H1 (cell line): ENCODE data around the gene ADM. TPM values are rescaled to one million over a fixed set of nuclear protein-coding genes. Genes with fewer than 3 reads are reported as not detected.

Experiments
- CTCF ChIA-PET: fragments of 300-600 bp; sonication (Branson Sonifier 250); formaldehyde crosslinking; loops from one replicate; lab custom pipeline; 2021; ENCODE audit not compliant: partially characterized antibody; lab: Charles Lee
- POLR2A ChIA-PET: fragments of 300-600 bp; sonication (Branson Sonifier 250); formaldehyde crosslinking; loops from one replicate; lab custom pipeline; 2021; ENCODE audit warnings: inconsistent platforms; ENCODE audit not compliant: partially characterized antibody; lab: Charles Lee
- DNase-seq, 2 experiments: peaks; one replicate each; pipeline versions ENCODE4 v3.0.0 to v3.0.0-alpha.2; 2010 to 2022; ENCODE audit warnings: low spot score in 2 of 2, low read depth in 1 of 2, mixed read lengths in 1 of 2
- FAIRE-seq: peaks from 2 replicates; lab custom pipeline; 2011; peaks lifted over from hg19 to GRCh38; lab: Jason Lieb, UNC
- H2AFZ ChIP-seq: 2 replicates; pipeline ENCODE4 v1.8.1; 2012; ENCODE audit warnings: low read length, inconsistent platforms
- H2AK5ac ChIP-seq: 2 replicates; pipeline ENCODE4 v1.6.1; 2013; ENCODE audit warnings: low read depth, low read length
- H2BK120ac ChIP-seq: replicated peaks from 2 replicates; pipeline ENCODE3; 2013; ENCODE audit warnings: low read depth, low read length, inconsistent platforms
- H2BK12ac ChIP-seq: 2 replicates; pipeline ENCODE4 v1.6.1; 2013; ENCODE audit warnings: low read depth, low read length
- H2BK15ac ChIP-seq: 2 replicates; pipeline ENCODE4 v1.6.1; 2013; ENCODE audit warnings: low read length
- H2BK20ac ChIP-seq: 2 replicates; pipeline ENCODE4 v1.6.1; 2013; ENCODE audit warnings: low read length
- H2BK5ac ChIP-seq: 2 replicates; pipeline ENCODE4 v1.6.1; 2013; ENCODE audit warnings: low read depth, low read length
- H3K14ac ChIP-seq: 2 replicates; pipeline ENCODE4 v1.6.1; 2013; ENCODE audit warnings: inconsistent platforms; ENCODE audit not compliant: insufficient read length
- H3K18ac ChIP-seq: 2 replicates; pipeline ENCODE4 v1.6.1; 2013; ENCODE audit warnings: low read length; ENCODE audit errors: extremely low read depth
- H3K23ac ChIP-seq: 2 replicates; pipeline ENCODE4 v1.6.1; 2013; ENCODE audit warnings: inconsistent platforms; ENCODE audit not compliant: insufficient read length
- H3K23me2 ChIP-seq: 2 replicates; pipeline ENCODE4 v1.6.1; 2013; ENCODE audit warnings: low read depth, low read length
- H3K27ac ChIP-seq: 2 replicates; pipeline ENCODE4 v1.6.1; 2011; ENCODE audit warnings: low read depth, low read length, inconsistent platforms
- H3K27me3 ChIP-seq, 4 experiments: replicated peaks in 1 of 4; 1 replicate in 1 of 4; 2 replicates in 3 of 4; pipeline versions ENCODE4 v1.6.1 to v1.8.1; 2011 to 2013; ENCODE audit warnings: low read length in 3 of 4, mild to moderate bottlenecking in 3 of 4, inconsistent platforms in 2 of 4, mixed read lengths in 2 of 4, moderate library complexity in 1 of 4; ENCODE audit not compliant: control insufficient read depth in 3 of 4, insufficient read depth in 3 of 4; ENCODE audit errors: extremely low read depth in 1 of 4
- H3K36me3 ChIP-seq, 4 experiments: 2 replicates each; pipeline versions ENCODE4 v1.6.1 to v1.8.1; 2011 to 2013; ENCODE audit warnings: mild to moderate bottlenecking in 4 of 4, low read length in 3 of 4, moderate library complexity in 2 of 4, control low read depth in 1 of 4, inconsistent platforms in 1 of 4; ENCODE audit not compliant: insufficient read depth in 4 of 4, control insufficient read depth in 2 of 4
- H3K4ac ChIP-seq: replicated peaks from 2 replicates; pipeline ENCODE3; 2013; ENCODE audit warnings: low read length, low read depth, mixed read lengths, inconsistent platforms; ENCODE audit not compliant: insufficient read length
- H3K4me1 ChIP-seq, 4 experiments: replicated peaks in 1 of 4; 1 replicate in 1 of 4; 2 replicates in 3 of 4; pipeline versions ENCODE4 v1.6.1 to v1.8.1; 2011 to 2013; ENCODE audit warnings: low read length in 3 of 4, inconsistent platforms in 2 of 4, mixed read lengths in 1 of 4; ENCODE audit not compliant: insufficient read depth in 4 of 4, control insufficient read depth in 3 of 4
- H3K4me2 ChIP-seq, 2 experiments: 2 replicates each; pipeline versions ENCODE4 v1.6.1 to v1.8.1; 2011 to 2013; ENCODE audit warnings: low read depth in 2 of 2, low read length in 2 of 2, control low read depth in 1 of 2, inconsistent platforms in 1 of 2, mild to moderate bottlenecking in 1 of 2; ENCODE audit not compliant: insufficient read depth in 1 of 2
- H3K4me3 ChIP-seq, 4 experiments: fragments of 200-600, 300-600 bp in 1 of 4; sonication (generic), shearing (Covaris generic), sonication (Bioruptor Twin) in 1 of 4; 2 replicates each; pipeline versions ENCODE4 v1.5.1 to v1.8.1; 2011 to 2016; ENCODE audit warnings: low read length in 4 of 4, low read depth in 3 of 4, control low read depth in 2 of 4, inconsistent platforms in 2 of 4, mild to moderate bottlenecking in 2 of 4, mixed read lengths in 1 of 4, moderate library complexity in 1 of 4; ENCODE audit not compliant: insufficient read depth in 2 of 4; ENCODE audit errors: extremely low read depth in 1 of 4
- H3K56ac ChIP-seq: replicated peaks from 2 replicates; pipeline ENCODE3; 2013; ENCODE audit warnings: low read depth, mild to moderate bottlenecking, mixed read lengths, low read length, inconsistent platforms; ENCODE audit not compliant: insufficient read length
- H3K79me1 ChIP-seq: 2 replicates; pipeline ENCODE4 v1.6.1; 2013; ENCODE audit warnings: low read depth, low read length, control low read depth
- H3K79me2 ChIP-seq, 2 experiments: 2 replicates each; pipeline versions ENCODE4 v1.6.1 to v1.8.1; 2012 to 2013; ENCODE audit warnings: low read length in 2 of 2, mild to moderate bottlenecking in 2 of 2, inconsistent platforms in 1 of 2; ENCODE audit not compliant: insufficient read depth in 2 of 2, control insufficient read depth in 1 of 2
- H3K9ac ChIP-seq, 4 experiments: replicated peaks in 1 of 4; 1 replicate in 1 of 4; 2 replicates in 3 of 4; pipeline versions ENCODE4 v1.6.1 to v1.8.1; 2011 to 2013; ENCODE audit warnings: low read depth in 3 of 4, low read length in 3 of 4, control low read depth in 2 of 4, mild to moderate bottlenecking in 2 of 4, moderate library complexity in 2 of 4, inconsistent platforms in 1 of 4; ENCODE audit errors: extremely low read depth in 1 of 4
- H3K9me3 ChIP-seq, 2 experiments: 2 replicates each; pipeline versions ENCODE4 v1.6.1 to v1.8.1; 2012 to 2013; ENCODE audit warnings: mild to moderate bottlenecking in 2 of 2, moderate library complexity in 2 of 2, control low read depth in 1 of 2, inconsistent platforms in 1 of 2, low read depth in 1 of 2, low read length in 1 of 2, mixed read lengths in 1 of 2; ENCODE audit not compliant: insufficient read depth in 2 of 2
- H4K20me1 ChIP-seq, 2 experiments: replicated peaks in 1 of 2; 2 replicates each; pipeline versions ENCODE3 to v1.8.1; 2011 to 2013; ENCODE audit warnings: inconsistent platforms in 2 of 2, low read length in 2 of 2, mild to moderate bottlenecking in 1 of 2; ENCODE audit not compliant: insufficient read depth in 2 of 2, control insufficient read depth in 1 of 2
- H4K5ac ChIP-seq: 2 replicates; pipeline ENCODE4 v1.6.1; 2013; ENCODE audit warnings: low read length, low read depth, mixed read lengths, inconsistent platforms; ENCODE audit not compliant: insufficient read length
- H4K8ac ChIP-seq: 2 replicates; pipeline ENCODE4 v1.8.0; 2013; ENCODE audit warnings: mild to moderate bottlenecking, moderate library complexity, low read length, inconsistent platforms; ENCODE audit not compliant: insufficient read depth; ENCODE audit errors: extremely low read depth
- H4K91ac ChIP-seq: replicated peaks from 2 replicates; pipeline ENCODE3; 2013; ENCODE audit warnings: low read length, mixed read lengths, inconsistent platforms; ENCODE audit not compliant: insufficient read length
- BACH1 ChIP-seq: IDR thresholded peaks from 2 replicates; pipeline ENCODE4 v1.6.1; 2012; ENCODE audit warnings: low read length, improper control_type of control experiment
- CEBPB ChIP-seq: IDR thresholded peaks from 2 replicates; pipeline ENCODE4 v1.6.1; 2012; ENCODE audit warnings: low read depth, low read length
- CHD1 ChIP-seq: IDR thresholded peaks from 2 replicates; pipeline ENCODE4 v1.6.1; 2012; ENCODE audit warnings: low read depth, low read length, improper control_type of control experiment
- CHD2 ChIP-seq: IDR thresholded peaks from 2 replicates; pipeline ENCODE4 v1.6.1; 2012; ENCODE audit warnings: low read length, improper control_type of control experiment
- CTBP2 ChIP-seq: IDR thresholded peaks from 2 replicates; pipeline ENCODE4 v1.7.0; 2011; ENCODE audit warnings: borderline replicate concordance, mild to moderate bottlenecking, moderate library complexity, mixed read lengths, low read length; ENCODE audit not compliant: insufficient read depth, insufficient read length
- EP300 ChIP-seq, 2 experiments: IDR thresholded peaks; 1 replicate in 1 of 2; 2 replicates in 1 of 2; pipeline ENCODE4 v1.6.1; 2011 to 2012; ENCODE audit warnings: low read depth in 2 of 2, low read length in 2 of 2, mild to moderate bottlenecking in 2 of 2, borderline replicate concordance in 1 of 2, inconsistent platforms in 1 of 2, moderate library complexity in 1 of 2
- POU5F1 ChIP-seq: IDR thresholded peaks from 2 replicates; pipeline ENCODE4 v1.6.1; 2011; ENCODE audit warnings: low read depth, mild to moderate bottlenecking, low read length, moderate library complexity
- RXRA ChIP-seq: IDR thresholded peaks from 2 replicates; pipeline ENCODE4 v1.6.1; 2011; ENCODE audit warnings: low read depth, mild to moderate bottlenecking, low read length, moderate library complexity; ENCODE audit not compliant: insufficient read depth
- TBP ChIP-seq: IDR thresholded peaks from 2 replicates; pipeline ENCODE4 v1.6.1; 2011; ENCODE audit warnings: low read depth, low read length, improper control_type of control experiment
- WGBS, 2 experiments: shearing (Covaris generic) in 1 of 2; methylation state at CpG; one replicate each; pipeline versions ENCODE4 v1.1.6 to v1.1.7; 2013 to 2015; ENCODE audit warnings: low lambda C conversion rate in 2 of 2, mixed read lengths in 2 of 2, inconsistent platforms in 1 of 2, low coverage in 1 of 2, missing lambda C conversion rate in 1 of 2; ENCODE audit not compliant: insufficient replicate concordance in 2 of 2, insufficient coverage in 1 of 2, insufficient read length in 1 of 2; ENCODE audit errors: extremely low coverage in 1 of 2, missing lambda C conversion rate in 1 of 2; 5-methylcytosine and 5-hydroxymethylcytosine counted together
- polyA plus RNA-seq, 7 experiments: library from polyadenylated mRNA; depleted of rRNA in 3 of 7; stranded (reverse) in 5 of 7; unstranded in 2 of 7; fragments of >200 nt in 5 of 7; fragments of 200-250 nt in 2 of 7; gene quantifications; 1 replicate in 5 of 7; 2 replicates in 1 of 7; 4 replicates in 1 of 7; pipeline versions ENCODE4 v1.2.1 to v1.2.3, GENCODE V29; 2011 to 2013; ENCODE audit warnings: missing spikeins in 2 of 7, mixed read lengths in 2 of 7
- total RNA-seq: library from RNA; stranded (reverse); fragmentation: NEBNext Ultra II Directional; extraction: Animal tissue kit (Norgen Biotek cat#: 25700); gene quantifications from 2 replicates; pipeline ENCODE4 v1.2.1, GENCODE V29; 2021
- TF ChIP-seq, protein P1 (sequence below): IDR thresholded peaks from 2 replicates; pipeline ENCODE4 v1.6.1; 2012; ENCODE audit warnings: inconsistent platforms
- TF ChIP-seq, protein P2 (sequence below), 3 experiments: IDR thresholded peaks; 1 replicate in 2 of 3; 2 replicates in 1 of 3; pipeline versions ENCODE4 v1.5.1 to v1.6.1; 2011; ENCODE audit warnings: low read length in 3 of 3, mild to moderate bottlenecking in 3 of 3, inconsistent platforms in 2 of 3, low read depth in 1 of 3, moderate library complexity in 1 of 3; ENCODE audit not compliant: insufficient read depth in 1 of 3; ENCODE audit errors: control extremely low read depth in 1 of 3

ADM gene
- total and polyA plus RNA-seq, 2 of the 8 experiments (the other 6 are each of a cell fraction or from before 2014, with no cell fraction given) = 94.1 to 95.6 TPM

- H3K79me1 ChIP-seq = no peaks in the 10 kb centered on the region
- peak overlapping the region; percentile 67; the same call in 1 of the 2 replicates for H2BK15ac ChIP-seq
- H3K4me1 ChIP-seq = no peaks in the 10 kb centered on the region
- H2AFZ ChIP-seq = no peak overlapping the region
- H4K20me1 ChIP-seq = no peaks in the 10 kb centered on the region
- H2AK5ac ChIP-seq = no peak overlapping the region
- no peak overlapping the region for H2BK5ac ChIP-seq
- H3K4me3 ChIP-seq = no peak overlapping the region
- ChIA-PET CTCF (no interaction called here), POLR2A (interaction anchor here (1.6 to 1.7 kb wide), 2 partner anchors 27 to 29 kb away, joined by 3 to 4 read pairs; partner anchors contain the start of gene ADM)
- no peak overlapping the region for H3K23ac ChIP-seq
- no peak overlapping the region for H3K4ac ChIP-seq
- H2BK20ac ChIP-seq = no peak overlapping the region
- no peak overlapping the region for H3K27ac ChIP-seq
- no peak overlapping the region for H2BK12ac ChIP-seq
- H4K8ac ChIP-seq = no peak overlapping the region
- H3K23me2 ChIP-seq = no peaks in the 10 kb centered on the region
- WGBS, 2 experiments = 78% methylated on average over 1 of the region's 1 CpG; no CpG with 5 or more reads in 1 of the 2 experiments
- H4K91ac ChIP-seq = no peak overlapping the region
- H3K9me3 ChIP-seq = no peaks in the 10 kb centered on the region
- no peak overlapping the region for H3K56ac ChIP-seq
- no peak overlapping the region for H3K14ac ChIP-seq
- no peaks in the 10 kb centered on the region for H3K27me3 ChIP-seq
- H3K4me2 ChIP-seq = no peak overlapping the region
- H3K36me3 ChIP-seq = no peaks in the 10 kb centered on the region
- no peak overlapping the region for H4K5ac ChIP-seq
- H3K18ac ChIP-seq = no peak overlapping the region
- H2BK120ac ChIP-seq = no peak overlapping the region
- DNase-seq (no peak), FAIRE-seq (no peak)
- no peak overlapping the region for H3K9ac ChIP-seq
- H3K79me2 ChIP-seq = no peaks in the 10 kb centered on the region
- TF ChIP-seq, protein P1, sequence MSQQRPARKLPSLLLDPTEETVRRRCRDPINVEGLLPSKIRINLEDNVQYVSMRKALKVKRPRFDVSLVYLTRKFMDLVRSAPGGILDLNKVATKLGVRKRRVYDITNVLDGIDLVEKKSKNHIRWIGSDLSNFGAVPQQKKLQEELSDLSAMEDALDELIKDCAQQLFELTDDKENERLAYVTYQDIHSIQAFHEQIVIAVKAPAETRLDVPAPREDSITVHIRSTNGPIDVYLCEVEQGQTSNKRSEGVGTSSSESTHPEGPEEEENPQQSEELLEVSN = no peak
- no peak for TF ChIP-seq TBP
- TF ChIP-seq CHD1 = no peak
- TF ChIP-seq CEBPB = no peak
- TF ChIP-seq BACH1 = no peak
- no peak for TF ChIP-seq CHD2
- TF ChIP-seq, protein P2, sequence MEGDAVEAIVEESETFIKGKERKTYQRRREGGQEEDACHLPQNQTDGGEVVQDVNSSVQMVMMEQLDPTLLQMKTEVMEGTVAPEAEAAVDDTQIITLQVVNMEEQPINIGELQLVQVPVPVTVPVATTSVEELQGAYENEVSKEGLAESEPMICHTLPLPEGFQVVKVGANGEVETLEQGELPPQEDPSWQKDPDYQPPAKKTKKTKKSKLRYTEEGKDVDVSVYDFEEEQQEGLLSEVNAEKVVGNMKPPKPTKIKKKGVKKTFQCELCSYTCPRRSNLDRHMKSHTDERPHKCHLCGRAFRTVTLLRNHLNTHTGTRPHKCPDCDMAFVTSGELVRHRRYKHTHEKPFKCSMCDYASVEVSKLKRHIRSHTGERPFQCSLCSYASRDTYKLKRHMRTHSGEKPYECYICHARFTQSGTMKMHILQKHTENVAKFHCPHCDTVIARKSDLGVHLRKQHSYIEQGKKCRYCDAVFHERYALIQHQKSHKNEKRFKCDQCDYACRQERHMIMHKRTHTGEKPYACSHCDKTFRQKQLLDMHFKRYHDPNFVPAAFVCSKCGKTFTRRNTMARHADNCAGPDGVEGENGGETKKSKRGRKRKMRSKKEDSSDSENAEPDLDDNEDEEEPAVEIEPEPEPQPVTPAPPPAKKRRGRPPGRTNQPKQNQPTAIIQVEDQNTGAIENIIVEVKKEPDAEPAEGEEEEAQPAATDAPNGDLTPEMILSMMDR (IDR thresholded peaks at IDR 0.05; ENCODE audit: control extremely low read depth in 1 of 3, insufficient read depth in 1 of 3, low read depth in 1 of 3, low read length in 3 of 3) = no peak
- no peak for TF ChIP-seq CTBP2
- no peak for TF ChIP-seq EP300 (IDR thresholded peaks at IDR 0.05; ENCODE audit: borderline replicate concordance in 1 of 2, low read depth in 2 of 2, low read length in 2 of 2)
- TF ChIP-seq POU5F1 = no peak
- TF ChIP-seq RXRA = no peak
Measured at GRCh38 chr11:10333490-10333889, 28.6 kb downstream of the ADM start.
